GM23338 (cell line): Measurements from ENCODE around the gene SMARCD2. TPM values are rescaled to one million over a fixed set of nuclear protein-coding genes. Genes with fewer than 3 reads are reported as not detected.

Experiments used
- ATAC-seq: fragments of 200-7000 bp; cut with Tn5 transposase; 3 replicates; pipeline ENCODE4 v1.9.1; 2020
- DNase-seq: peaks from one replicate; pipeline ENCODE4 v3.0.0-alpha.2; 2015; ENCODE audit warnings: low spot score
- H2AFZ ChIP-seq: fragments of 200-600 bp; sonication (generic); 2 replicates; pipeline ENCODE4 v1.8.0; 2016; ENCODE audit warnings: antibody characterized with exemption, mild to moderate bottlenecking, moderate library complexity
- H3F3A ChIP-seq: fragments of 200-600 bp; sonication (generic); replicated peaks from 2 replicates; pipeline ENCODE4 v1.8.0; 2017; ENCODE audit warnings: antibody characterized with exemption, mixed run types, low read depth
- H3K27ac ChIP-seq: fragments of 200-600 bp; sonication (generic); 2 replicates; pipeline ENCODE4 v1.6.1; 2016; ENCODE audit warnings: low read depth
- H3K27me3 ChIP-seq: fragments of 200-600 bp; sonication (generic); 2 replicates; pipeline ENCODE4 v1.8.0; 2016; ENCODE audit warnings: mild to moderate bottlenecking, mixed run types, moderate library complexity; ENCODE audit not compliant: insufficient read depth
- H3K36me3 ChIP-seq: fragments of 200-600 bp; sonication (generic); 2 replicates; pipeline ENCODE4 v1.8.0; 2016; ENCODE audit warnings: mild to moderate bottlenecking; ENCODE audit not compliant: insufficient read depth
- H3K4me1 ChIP-seq: fragments of 200-600 bp; sonication (generic); 2 replicates; pipeline ENCODE4 v1.8.0; 2016; ENCODE audit warnings: mild to moderate bottlenecking, moderate library complexity; ENCODE audit not compliant: insufficient read depth
- H3K4me2 ChIP-seq: fragments of 200-600 bp; sonication (generic); 2 replicates; pipeline ENCODE4 v1.7.1; 2017; ENCODE audit warnings: mixed run types
- H3K4me3 ChIP-seq: fragments of 200-600 bp; sonication (generic); 2 replicates; pipeline ENCODE4 v1.6.1; 2016; ENCODE audit warnings: mixed run types
- H3K79me2 ChIP-seq: fragments of 200-600 bp; sonication (generic); replicated peaks from 2 replicates; pipeline ENCODE4 v1.8.0; 2017; ENCODE audit warnings: mild to moderate bottlenecking; ENCODE audit not compliant: insufficient read depth
- H3K9me2 ChIP-seq: fragments of 200-600 bp; sonication (generic); 2 replicates; pipeline ENCODE4 v1.8.0; 2017; ENCODE audit not compliant: insufficient read depth
- H4K20me1 ChIP-seq: fragments of 200-600 bp; sonication (generic); replicated peaks from 2 replicates; pipeline ENCODE4 v1.8.0; 2017; ENCODE audit warnings: mild to moderate bottlenecking; ENCODE audit not compliant: insufficient read depth
- H3K27ac Mint-ChIP-seq: 2 replicates; pipeline ENCODE4 v1.8.0; 2020; ENCODE audit warnings: inconsistent platforms, mild to moderate bottlenecking, moderate library complexity, mixed read lengths
- H3K27me3 Mint-ChIP-seq: 3 replicates; pipeline ENCODE4 v1.8.0; 2022; ENCODE audit warnings: low read depth, mild to moderate bottlenecking, moderate library complexity, mixed read lengths, inconsistent platforms; ENCODE audit not compliant: insufficient read depth, poor library complexity
- H3K36me3 Mint-ChIP-seq: 3 replicates; pipeline ENCODE4 v1.8.0; 2021; ENCODE audit warnings: low read depth, mild to moderate bottlenecking, inconsistent platforms, moderate library complexity, mixed read lengths
- H3K4me1 Mint-ChIP-seq: 3 replicates; pipeline ENCODE4 v1.8.0; 2020; ENCODE audit warnings: mild to moderate bottlenecking, inconsistent platforms, mixed read lengths
- H3K4me3 Mint-ChIP-seq: 3 replicates; pipeline ENCODE4 v1.8.0; 2021; ENCODE audit warnings: moderate library complexity, mild to moderate bottlenecking, inconsistent platforms, mixed read lengths
- H3K9me3 Mint-ChIP-seq: 3 replicates; pipeline ENCODE4 v1.8.0; 2020; ENCODE audit warnings: moderate library complexity, mild to moderate bottlenecking, inconsistent platforms, mixed read lengths
- CREB1 ChIP-seq: fragments of 250-450 bp; sonication (Bioruptor Pico); IDR thresholded peaks from 2 replicates; pipeline ENCODE4 v1.5.0; 2020; ENCODE audit warnings: low read depth, mild to moderate bottlenecking, moderate library complexity
- EZH2 ChIP-seq: fragments of 200-600 bp; sonication (generic); IDR thresholded peaks from one replicate; pipeline ENCODE4 v1.8.0; 2017; ENCODE audit warnings: antibody characterized with exemption, mild to moderate bottlenecking, low read depth; ENCODE audit not compliant: unreplicated experiment
- JUNB ChIP-seq: IDR thresholded peaks from one replicate; pipeline ENCODE4 v1.6.1; 2016; ENCODE audit warnings: antibody characterized with exemption; ENCODE audit not compliant: unreplicated experiment
- NANOG ChIP-seq: IDR thresholded peaks from 2 replicates; pipeline ENCODE4 v1.6.1; 2016; ENCODE audit warnings: antibody characterized with exemption, borderline replicate concordance
- STAT1 ChIP-seq: IDR thresholded peaks from one replicate; pipeline ENCODE4 v1.6.1; 2016; ENCODE audit warnings: antibody characterized with exemption; ENCODE audit not compliant: unreplicated experiment
- ZNF114 ChIP-seq: fragments of 250-450 bp; sonication (Bioruptor Pico); IDR thresholded peaks from 2 replicates; pipeline ENCODE4 v1.5.0; 2020; ENCODE audit warnings: mild to moderate bottlenecking, moderate library complexity
- ZNF331 ChIP-seq: fragments of 250-450 bp; sonication (Bioruptor Pico); IDR thresholded peaks from 2 replicates; pipeline ENCODE4 v1.5.0; 2020; ENCODE audit warnings: low read depth, mild to moderate bottlenecking, moderate library complexity
- polyA plus RNA-seq: library from polyadenylated mRNA; unstranded; fragments of >200 nt; fragmentation: Nextera tagmentation; extraction: Ambion mirVana; gene quantifications from 2 replicates; pipeline ENCODE4 v1.2.1, GENCODE V29; 2016
- total RNA-seq: library from RNA; depleted of rRNA; stranded (reverse); fragments of >200 nt; shearing (Covaris generic); gene quantifications from 2 replicates; pipeline ENCODE4 v1.2.3, GENCODE V29; 2014
- TF ChIP-seq, protein P1 (sequence below): IDR thresholded peaks from one replicate; pipeline ENCODE4 v1.6.1; 2018; ENCODE audit warnings: antibody characterized with exemption; ENCODE audit not compliant: unreplicated experiment
- TF ChIP-seq, protein P2 (sequence below): fragments of 250-450 bp; sonication (Bioruptor Pico); IDR thresholded peaks from 2 replicates; pipeline ENCODE4 v1.5.0; 2020; ENCODE audit warnings: mild to moderate bottlenecking, moderate library complexity
- TF ChIP-seq, protein P3 (sequence below): IDR thresholded peaks from 2 replicates; pipeline ENCODE4 v1.6.1; 2016; ENCODE audit warnings: antibody characterized with exemption

SMARCD2 gene
- total and polyA plus RNA-seq, 2 experiments from 2014 or later, result 36.4 to 133 TPM

DNA sequence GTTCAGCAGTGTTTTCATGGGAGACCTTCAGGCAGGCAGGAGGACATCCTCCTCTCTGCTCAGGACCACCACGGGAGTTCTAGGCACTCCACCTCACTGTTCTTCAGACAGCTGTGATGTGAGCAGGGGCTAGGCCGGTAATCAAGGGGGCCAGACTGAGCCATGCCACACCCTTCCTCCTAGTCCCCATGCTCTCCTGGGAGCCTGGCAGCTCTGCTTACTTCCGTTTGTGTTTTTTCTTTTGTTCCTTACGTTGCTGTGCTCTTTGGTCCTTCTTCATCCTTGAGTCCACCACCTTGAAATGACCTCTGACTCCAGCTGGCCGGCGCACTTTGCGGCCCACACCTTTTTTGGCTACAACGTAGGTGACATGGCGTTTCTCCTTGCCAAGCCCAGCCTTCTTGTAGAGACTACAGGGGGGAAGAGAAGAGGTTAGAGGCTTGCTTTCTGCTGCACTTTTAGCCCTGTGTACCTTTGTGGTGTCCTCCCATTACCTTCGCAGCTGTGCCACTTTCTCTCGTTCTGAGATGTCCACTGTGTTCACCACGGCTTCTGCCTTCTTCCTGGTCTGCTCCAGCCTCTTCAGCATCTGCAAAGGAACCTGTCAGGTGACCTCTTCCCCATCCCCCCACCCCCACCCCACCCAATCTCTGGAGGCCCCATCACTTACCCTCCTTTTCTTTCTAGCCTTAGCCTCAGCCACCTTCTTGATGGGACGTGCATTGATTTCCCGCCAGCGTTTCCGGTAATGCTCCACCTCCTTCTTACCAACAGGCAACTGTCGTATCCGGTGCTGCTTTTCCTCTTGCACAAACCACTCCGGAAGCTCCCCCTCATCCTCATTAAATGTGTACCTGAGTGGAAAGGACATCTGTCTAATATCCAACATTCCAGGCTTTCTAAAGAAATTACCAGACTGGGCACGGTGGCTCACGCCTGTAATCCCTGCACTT lies 22.6 kb downstream of the SMARCD2 start:
- no peak overlapping the region for H2AFZ ChIP-seq
- H3K36me3 ChIP-seq, result peaks cover 82% of the 10 kb centered on the region
- H3K4me1 ChIP-seq, result no peaks in the 10 kb centered on the region
- H4K20me1 ChIP-seq, result peaks cover 58% of the 10 kb centered on the region
- H3K4me2 ChIP-seq, result no peak overlapping the region
- H3K9me2 ChIP-seq, result no peaks in the 10 kb centered on the region
- DNase-seq (no peak), ATAC-seq (no peak)
- no peaks in the 10 kb centered on the region; the same call in 1 of the 2 replicates for H3K79me2 ChIP-seq
- Mint-ChIP-seq H3K36me3 (peaks cover 100% of the 10 kb centered on the region), H3K9me3 (no peaks in the 10 kb centered on the region; the same call in 2 of the 3 replicates), H3K27ac (no peak overlapping the region), H3K4me1 (no peaks in the 10 kb centered on the region), H3K27me3 (peaks cover 13% of the 10 kb centered on the region), H3K4me3 (no peak overlapping the region)
- H3K27me3 ChIP-seq, result no peaks in the 10 kb centered on the region
- no peak overlapping the region for H3K27ac ChIP-seq
- H3K4me3 ChIP-seq, result no peak overlapping the region
- TF ChIP-seq, protein P1, sequence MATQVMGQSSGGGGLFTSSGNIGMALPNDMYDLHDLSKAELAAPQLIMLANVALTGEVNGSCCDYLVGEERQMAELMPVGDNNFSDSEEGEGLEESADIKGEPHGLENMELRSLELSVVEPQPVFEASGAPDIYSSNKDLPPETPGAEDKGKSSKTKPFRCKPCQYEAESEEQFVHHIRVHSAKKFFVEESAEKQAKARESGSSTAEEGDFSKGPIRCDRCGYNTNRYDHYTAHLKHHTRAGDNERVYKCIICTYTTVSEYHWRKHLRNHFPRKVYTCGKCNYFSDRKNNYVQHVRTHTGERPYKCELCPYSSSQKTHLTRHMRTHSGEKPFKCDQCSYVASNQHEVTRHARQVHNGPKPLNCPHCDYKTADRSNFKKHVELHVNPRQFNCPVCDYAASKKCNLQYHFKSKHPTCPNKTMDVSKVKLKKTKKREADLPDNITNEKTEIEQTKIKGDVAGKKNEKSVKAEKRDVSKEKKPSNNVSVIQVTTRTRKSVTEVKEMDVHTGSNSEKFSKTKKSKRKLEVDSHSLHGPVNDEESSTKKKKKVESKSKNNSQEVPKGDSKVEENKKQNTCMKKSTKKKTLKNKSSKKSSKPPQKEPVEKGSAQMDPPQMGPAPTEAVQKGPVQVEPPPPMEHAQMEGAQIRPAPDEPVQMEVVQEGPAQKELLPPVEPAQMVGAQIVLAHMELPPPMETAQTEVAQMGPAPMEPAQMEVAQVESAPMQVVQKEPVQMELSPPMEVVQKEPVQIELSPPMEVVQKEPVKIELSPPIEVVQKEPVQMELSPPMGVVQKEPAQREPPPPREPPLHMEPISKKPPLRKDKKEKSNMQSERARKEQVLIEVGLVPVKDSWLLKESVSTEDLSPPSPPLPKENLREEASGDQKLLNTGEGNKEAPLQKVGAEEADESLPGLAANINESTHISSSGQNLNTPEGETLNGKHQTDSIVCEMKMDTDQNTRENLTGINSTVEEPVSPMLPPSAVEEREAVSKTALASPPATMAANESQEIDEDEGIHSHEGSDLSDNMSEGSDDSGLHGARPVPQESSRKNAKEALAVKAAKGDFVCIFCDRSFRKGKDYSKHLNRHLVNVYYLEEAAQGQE, result no peak
- TF ChIP-seq NANOG (no peak), JUNB (no peak), CREB1 (no peak), EZH2 (no peak), ZNF331 (CRISPR knock-in tag) (no peak)
- H3F3A ChIP-seq, result peaks cover 50% of the 10 kb centered on the region

DNA sequence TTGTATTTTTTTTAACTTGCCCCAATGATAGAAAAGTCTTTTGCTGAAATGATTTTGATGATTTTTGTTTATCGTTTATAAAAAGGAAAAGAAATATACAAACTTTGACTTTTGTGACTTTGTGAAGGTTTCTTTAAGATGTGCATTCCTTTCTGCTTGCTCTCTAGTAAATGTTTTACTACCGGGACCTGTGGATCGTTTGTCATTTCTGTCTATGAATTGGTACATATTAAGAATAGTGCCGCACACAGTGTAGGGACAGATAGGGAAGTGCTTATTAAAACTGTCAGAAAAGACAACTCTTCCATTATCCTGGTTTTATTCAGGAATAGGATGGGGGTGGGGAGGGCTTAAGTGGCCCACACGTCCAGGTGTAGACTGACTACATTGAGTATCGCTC lies 23.4 kb downstream of the SMARCD2 start:
- ATAC-seq, result no peak
- H3K79me2 ChIP-seq, result no peaks in the 10 kb centered on the region; the same call in 1 of the 2 replicates
- TF ChIP-seq, protein P2, sequence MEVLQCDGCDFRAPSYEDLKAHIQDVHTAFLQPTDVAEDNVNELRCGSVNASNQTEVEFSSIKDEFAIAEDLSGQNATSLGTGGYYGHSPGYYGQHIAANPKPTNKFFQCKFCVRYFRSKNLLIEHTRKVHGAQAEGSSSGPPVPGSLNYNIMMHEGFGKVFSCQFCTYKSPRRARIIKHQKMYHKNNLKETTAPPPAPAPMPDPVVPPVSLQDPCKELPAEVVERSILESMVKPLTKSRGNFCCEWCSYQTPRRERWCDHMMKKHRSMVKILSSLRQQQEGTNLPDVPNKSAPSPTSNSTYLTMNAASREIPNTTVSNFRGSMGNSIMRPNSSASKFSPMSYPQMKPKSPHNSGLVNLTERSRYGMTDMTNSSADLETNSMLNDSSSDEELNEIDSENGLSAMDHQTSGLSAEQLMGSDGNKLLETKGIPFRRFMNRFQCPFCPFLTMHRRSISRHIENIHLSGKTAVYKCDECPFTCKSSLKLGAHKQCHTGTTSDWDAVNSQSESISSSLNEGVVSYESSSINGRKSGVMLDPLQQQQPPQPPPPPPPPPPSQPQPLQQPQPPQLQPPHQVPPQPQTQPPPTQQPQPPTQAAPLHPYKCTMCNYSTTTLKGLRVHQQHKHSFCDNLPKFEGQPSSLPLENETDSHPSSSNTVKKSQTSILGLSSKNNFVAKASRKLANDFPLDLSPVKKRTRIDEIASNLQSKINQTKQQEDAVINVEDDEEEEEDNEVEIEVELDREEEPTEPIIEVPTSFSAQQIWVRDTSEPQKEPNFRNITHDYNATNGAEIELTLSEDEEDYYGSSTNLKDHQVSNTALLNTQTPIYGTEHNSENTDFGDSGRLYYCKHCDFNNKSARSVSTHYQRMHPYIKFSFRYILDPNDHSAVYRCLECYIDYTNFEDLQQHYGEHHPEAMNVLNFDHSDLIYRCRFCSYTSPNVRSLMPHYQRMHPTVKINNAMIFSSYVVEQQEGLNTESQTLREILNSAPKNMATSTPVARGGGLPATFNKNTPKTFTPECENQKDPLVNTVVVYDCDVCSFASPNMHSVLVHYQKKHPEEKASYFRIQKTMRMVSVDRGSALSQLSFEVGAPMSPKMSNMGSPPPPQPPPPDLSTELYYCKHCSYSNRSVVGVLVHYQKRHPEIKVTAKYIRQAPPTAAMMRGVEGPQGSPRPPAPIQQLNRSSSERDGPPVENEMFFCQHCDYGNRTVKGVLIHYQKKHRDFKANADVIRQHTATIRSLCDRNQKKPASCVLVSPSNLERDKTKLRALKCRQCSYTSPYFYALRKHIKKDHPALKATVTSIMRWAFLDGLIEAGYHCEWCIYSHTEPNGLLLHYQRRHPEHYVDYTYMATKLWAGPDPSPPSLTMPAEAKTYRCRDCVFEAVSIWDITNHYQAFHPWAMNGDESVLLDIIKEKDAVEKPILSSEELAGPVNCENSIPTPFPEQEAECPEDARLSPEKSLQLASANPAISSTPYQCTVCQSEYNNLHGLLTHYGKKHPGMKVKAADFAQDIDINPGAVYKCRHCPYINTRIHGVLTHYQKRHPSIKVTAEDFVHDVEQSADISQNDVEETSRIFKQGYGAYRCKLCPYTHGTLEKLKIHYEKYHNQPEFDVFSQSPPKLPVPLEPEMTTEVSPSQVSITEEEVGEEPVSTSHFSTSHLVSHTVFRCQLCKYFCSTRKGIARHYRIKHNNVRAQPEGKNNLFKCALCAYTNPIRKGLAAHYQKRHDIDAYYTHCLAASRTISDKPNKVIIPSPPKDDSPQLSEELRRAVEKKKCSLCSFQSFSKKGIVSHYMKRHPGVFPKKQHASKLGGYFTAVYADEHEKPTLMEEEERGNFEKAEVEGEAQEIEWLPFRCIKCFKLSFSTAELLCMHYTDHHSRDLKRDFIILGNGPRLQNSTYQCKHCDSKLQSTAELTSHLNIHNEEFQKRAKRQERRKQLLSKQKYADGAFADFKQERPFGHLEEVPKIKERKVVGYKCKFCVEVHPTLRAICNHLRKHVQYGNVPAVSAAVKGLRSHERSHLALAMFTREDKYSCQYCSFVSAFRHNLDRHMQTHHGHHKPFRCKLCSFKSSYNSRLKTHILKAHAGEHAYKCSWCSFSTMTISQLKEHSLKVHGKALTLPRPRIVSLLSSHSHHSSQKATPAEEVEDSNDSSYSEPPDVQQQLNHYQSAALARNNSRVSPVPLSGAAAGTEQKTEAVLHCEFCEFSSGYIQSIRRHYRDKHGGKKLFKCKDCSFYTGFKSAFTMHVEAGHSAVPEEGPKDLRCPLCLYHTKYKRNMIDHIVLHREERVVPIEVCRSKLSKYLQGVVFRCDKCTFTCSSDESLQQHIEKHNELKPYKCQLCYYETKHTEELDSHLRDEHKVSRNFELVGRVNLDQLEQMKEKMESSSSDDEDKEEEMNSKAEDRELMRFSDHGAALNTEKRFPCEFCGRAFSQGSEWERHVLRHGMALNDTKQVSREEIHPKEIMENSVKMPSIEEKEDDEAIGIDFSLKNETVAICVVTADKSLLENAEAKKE (CRISPR knock-in tag), result no peak
- TF ChIP-seq ZNF114 (CRISPR knock-in tag) (no peak), STAT1 (no peak), CREB1 (no peak)
- TF ChIP-seq, protein P3, sequence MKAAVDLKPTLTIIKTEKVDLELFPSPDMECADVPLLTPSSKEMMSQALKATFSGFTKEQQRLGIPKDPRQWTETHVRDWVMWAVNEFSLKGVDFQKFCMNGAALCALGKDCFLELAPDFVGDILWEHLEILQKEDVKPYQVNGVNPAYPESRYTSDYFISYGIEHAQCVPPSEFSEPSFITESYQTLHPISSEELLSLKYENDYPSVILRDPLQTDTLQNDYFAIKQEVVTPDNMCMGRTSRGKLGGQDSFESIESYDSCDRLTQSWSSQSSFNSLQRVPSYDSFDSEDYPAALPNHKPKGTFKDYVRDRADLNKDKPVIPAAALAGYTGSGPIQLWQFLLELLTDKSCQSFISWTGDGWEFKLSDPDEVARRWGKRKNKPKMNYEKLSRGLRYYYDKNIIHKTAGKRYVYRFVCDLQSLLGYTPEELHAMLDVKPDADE, result no peak

More for the DNA sequence above, 23.4 kb downstream of the SMARCD2 start:
- DNase-seq, result no peak
- H3K4me1 Mint-ChIP-seq, result no peaks in the 10 kb centered on the region
- peaks cover 100% of the 10 kb centered on the region for H3K36me3 Mint-ChIP-seq
- peaks cover 50% of the 10 kb centered on the region for H3F3A ChIP-seq
- H3K27ac ChIP-seq, result 0 out of 2 replicates have a peak overlapping the region, but pooled peaks have one; percentile 33
- peaks cover 13% of the 10 kb centered on the region for H3K27me3 Mint-ChIP-seq
- no peaks in the 10 kb centered on the region for H3K27me3 ChIP-seq
- H3K36me3 ChIP-seq, result peaks cover 81% of the 10 kb centered on the region
- H3K9me2 ChIP-seq, result no peaks in the 10 kb centered on the region
- no peak overlapping the region for H2AFZ ChIP-seq
- peaks cover 65% of the 10 kb centered on the region for H4K20me1 ChIP-seq
- H3K9me3 Mint-ChIP-seq, result no peaks in the 10 kb centered on the region; the same call in 2 of the 3 replicates
- no peak overlapping the region for H3K27ac Mint-ChIP-seq
- H3K4me1 ChIP-seq, result no peaks in the 10 kb centered on the region
- no peak overlapping the region; the same call in 2 of the 3 replicates for H3K4me3 Mint-ChIP-seq
- H3K4me3 ChIP-seq, result no peak overlapping the region
- no peak overlapping the region for H3K4me2 ChIP-seq
